ENCODE measurements around the gene AIDA. TPM values are rescaled to one million over a fixed set of nuclear protein-coding genes. Genes with fewer than 3 reads are reported as not detected.

The AIDA gene
- total RNA-seq, 1 experiment from 2014 or later: 92.8 TPM

- Histone ChIP-seq H3K4me2 (ENCODE audit: insufficient read depth, insufficient read length, low read length) (peak overlapping the region; percentile 5), H3K79me1 (ENCODE audit: insufficient read depth, low read depth, low read length, poor library complexity, severe bottlenecking) (no peaks in the 10 kb centered on the region), H3K23ac (ENCODE audit: insufficient read length, low read depth, low read length) (no peak overlapping the region), H4K20me1 (ENCODE audit: control insufficient read depth, insufficient read depth, insufficient read length) (no peaks in the 10 kb centered on the region), H3K23me2 (ENCODE audit: insufficient read length, low read depth, low read length, poor library complexity, severe bottlenecking) (peaks cover 2% of the 10 kb centered on the region), H3T11ph (ENCODE audit: low read length) (no peak overlapping the region), H2BK12ac (ENCODE audit: insufficient read length, low read depth, low read length) (no peak overlapping the region), H2AK5ac (ENCODE audit: insufficient read length, low read length) (no peak overlapping the region), H3K79me2 (ENCODE audit: insufficient read depth, low read length) (no peaks in the 10 kb centered on the region), H3K9ac (ENCODE audit: extremely low read depth, insufficient read length, low read length) (no peak overlapping the region), H4K5ac (ENCODE audit: insufficient read length, low read depth, low read length) (no peak overlapping the region), H4K8ac (replicated peaks; ENCODE audit: insufficient read length, low read depth, low read length) (no peak overlapping the region), H2BK5ac (ENCODE audit: insufficient read length, low read length) (no peak overlapping the region), H3K18ac (ENCODE audit: insufficient read length, low read depth, low read length) (no peak overlapping the region), H3K56ac (ENCODE audit: insufficient read length, low read depth, low read length) (no peak overlapping the region), H2AFZ (ENCODE audit: low read length) (no peak overlapping the region), H2BK120ac (ENCODE audit: low read depth, low read length, poor library complexity, severe bottlenecking) (no peak overlapping the region), H2BK15ac (ENCODE audit: low read depth, low read length) (no peak overlapping the region), H2BK20ac (ENCODE audit: low read depth, low read length, poor library complexity, severe bottlenecking) (no peak overlapping the region), H3K4me1 (ENCODE audit: insufficient read depth, low read length) (peaks cover 7% of the 10 kb centered on the region; the same call in 1 of the 2 replicates), H3K9me3 (ENCODE audit: control insufficient read depth, low read depth, low read length) (no peaks in the 10 kb centered on the region), H3K27me3 (ENCODE audit: insufficient read depth, low read length) (no peaks in the 10 kb centered on the region), H4K91ac (ENCODE audit: insufficient read length, low read depth, low read length) (no peak overlapping the region), H3K14ac (ENCODE audit: insufficient read depth, low read length) (no peak overlapping the region), H3K27ac (ENCODE audit: insufficient read length, low read depth, low read length) (no peak overlapping the region), H3K4ac (ENCODE audit: low read depth, low read length) (no peak overlapping the region)
- WGBS (ENCODE audit: extremely low coverage, insufficient read length, low lambda C conversion rate): no CpG with 5 or more reads among the region's 5 CpGs
- TF ChIP-seq, protein P1, sequence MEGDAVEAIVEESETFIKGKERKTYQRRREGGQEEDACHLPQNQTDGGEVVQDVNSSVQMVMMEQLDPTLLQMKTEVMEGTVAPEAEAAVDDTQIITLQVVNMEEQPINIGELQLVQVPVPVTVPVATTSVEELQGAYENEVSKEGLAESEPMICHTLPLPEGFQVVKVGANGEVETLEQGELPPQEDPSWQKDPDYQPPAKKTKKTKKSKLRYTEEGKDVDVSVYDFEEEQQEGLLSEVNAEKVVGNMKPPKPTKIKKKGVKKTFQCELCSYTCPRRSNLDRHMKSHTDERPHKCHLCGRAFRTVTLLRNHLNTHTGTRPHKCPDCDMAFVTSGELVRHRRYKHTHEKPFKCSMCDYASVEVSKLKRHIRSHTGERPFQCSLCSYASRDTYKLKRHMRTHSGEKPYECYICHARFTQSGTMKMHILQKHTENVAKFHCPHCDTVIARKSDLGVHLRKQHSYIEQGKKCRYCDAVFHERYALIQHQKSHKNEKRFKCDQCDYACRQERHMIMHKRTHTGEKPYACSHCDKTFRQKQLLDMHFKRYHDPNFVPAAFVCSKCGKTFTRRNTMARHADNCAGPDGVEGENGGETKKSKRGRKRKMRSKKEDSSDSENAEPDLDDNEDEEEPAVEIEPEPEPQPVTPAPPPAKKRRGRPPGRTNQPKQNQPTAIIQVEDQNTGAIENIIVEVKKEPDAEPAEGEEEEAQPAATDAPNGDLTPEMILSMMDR (conservative IDR thresholded peaks at IDR 0.05): no peak
- Mint-ChIP-seq H3K27me3 (ENCODE audit: low read depth) (no peaks in the 10 kb centered on the region), H3K4me1 (peaks cover 3 to 9% of the 10 kb centered on the region in 2 experiments), H3K4me3 (peak overlapping the region in 1 of 2 experiments; percentile 12; a peak in 2 of 5 replicates), H3K27ac (peak overlapping the region in 2 of 3 experiments; percentile 45 to 88; a peak in 3 of 7 replicates), H3K36me3 (ENCODE audit: insufficient read depth in 1 of 3, low read depth in 3 of 3) (peaks cover 7 to 22% (median 19%) of the 10 kb centered on the region in 3 experiments; a peak in 6 of 7 replicates), H3K9me3 (no peaks in the 10 kb centered on the region)
- peak; percentile 79 for DNase-seq
Observed at GRCh38 chr1:222736470-222736869, 24.2 kb upstream of the AIDA start.

Measured in H9 (cell line).